PC-3 (cell line): ENCODE data around the gene GALNT11.

Experiments
- EZH2 ChIP-seq: fragments of 300-600 bp; sonication (generic); IDR thresholded peaks from one replicate; pipeline ENCODE4 v1.6.1; 2017; ENCODE audit warnings: antibody characterized with exemption, mild to moderate bottlenecking, low read length; ENCODE audit not compliant: unreplicated experiment
- TF ChIP-seq, protein P1 (sequence below): fragments of 300-600 bp; sonication (generic); conservative IDR thresholded peaks from 2 replicates; pipeline ENCODE4 v1.5.1; 2017; ENCODE audit warnings: antibody characterized with exemption, low read depth, mild to moderate bottlenecking, low read length

DNA sequence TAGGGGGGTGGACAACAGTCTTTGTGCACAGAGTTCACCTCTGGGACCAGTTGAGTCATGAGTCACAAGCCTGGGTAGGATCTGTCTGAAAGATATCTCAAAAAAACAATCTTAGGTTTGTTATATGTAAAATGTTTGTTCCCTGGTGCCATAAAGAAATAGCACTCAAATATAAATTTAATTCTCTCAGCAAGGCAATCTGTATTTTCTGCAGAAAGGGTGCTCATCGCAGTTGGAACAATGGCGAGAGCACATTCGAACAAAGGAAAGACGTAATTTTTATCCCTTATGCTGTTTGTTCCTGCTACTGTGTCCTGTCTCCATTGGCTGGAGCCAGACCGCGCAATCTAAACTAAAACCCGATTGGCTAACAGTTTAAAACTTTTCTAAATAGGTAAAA lies 63.7 kb downstream of the GALNT11 start:
- TF ChIP-seq, protein P1, sequence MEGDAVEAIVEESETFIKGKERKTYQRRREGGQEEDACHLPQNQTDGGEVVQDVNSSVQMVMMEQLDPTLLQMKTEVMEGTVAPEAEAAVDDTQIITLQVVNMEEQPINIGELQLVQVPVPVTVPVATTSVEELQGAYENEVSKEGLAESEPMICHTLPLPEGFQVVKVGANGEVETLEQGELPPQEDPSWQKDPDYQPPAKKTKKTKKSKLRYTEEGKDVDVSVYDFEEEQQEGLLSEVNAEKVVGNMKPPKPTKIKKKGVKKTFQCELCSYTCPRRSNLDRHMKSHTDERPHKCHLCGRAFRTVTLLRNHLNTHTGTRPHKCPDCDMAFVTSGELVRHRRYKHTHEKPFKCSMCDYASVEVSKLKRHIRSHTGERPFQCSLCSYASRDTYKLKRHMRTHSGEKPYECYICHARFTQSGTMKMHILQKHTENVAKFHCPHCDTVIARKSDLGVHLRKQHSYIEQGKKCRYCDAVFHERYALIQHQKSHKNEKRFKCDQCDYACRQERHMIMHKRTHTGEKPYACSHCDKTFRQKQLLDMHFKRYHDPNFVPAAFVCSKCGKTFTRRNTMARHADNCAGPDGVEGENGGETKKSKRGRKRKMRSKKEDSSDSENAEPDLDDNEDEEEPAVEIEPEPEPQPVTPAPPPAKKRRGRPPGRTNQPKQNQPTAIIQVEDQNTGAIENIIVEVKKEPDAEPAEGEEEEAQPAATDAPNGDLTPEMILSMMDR, result no peak
- TF ChIP-seq EZH2, result no peak
